G401 (cell line): ENCODE results near the gene SIGLEC9. TPM values are rescaled to one million over a fixed set of nuclear protein-coding genes. Genes with fewer than 3 reads are reported as not detected.

Experiments used
- DNase-seq: peaks from one replicate; pipeline ENCODE4 v3.0.0-alpha.2; 2015; ENCODE audit warnings: low spot score
- in situ Hi-C: cut with HindIII; loops from 2 replicates; pipeline ENCODE4 v1.10.0; 2016; ENCODE audit warnings: low sequenced_read_pairs, mixed read lengths
- total RNA-seq: library from RNA; depleted of rRNA; stranded (reverse); fragments of >200 nt; shearing (Covaris generic); gene quantifications from 2 replicates; pipeline ENCODE4 v1.2.3, GENCODE V29; 2014

SIGLEC9 gene
- total RNA-seq, 1 experiment from 2014 or later: not detected

DNA sequence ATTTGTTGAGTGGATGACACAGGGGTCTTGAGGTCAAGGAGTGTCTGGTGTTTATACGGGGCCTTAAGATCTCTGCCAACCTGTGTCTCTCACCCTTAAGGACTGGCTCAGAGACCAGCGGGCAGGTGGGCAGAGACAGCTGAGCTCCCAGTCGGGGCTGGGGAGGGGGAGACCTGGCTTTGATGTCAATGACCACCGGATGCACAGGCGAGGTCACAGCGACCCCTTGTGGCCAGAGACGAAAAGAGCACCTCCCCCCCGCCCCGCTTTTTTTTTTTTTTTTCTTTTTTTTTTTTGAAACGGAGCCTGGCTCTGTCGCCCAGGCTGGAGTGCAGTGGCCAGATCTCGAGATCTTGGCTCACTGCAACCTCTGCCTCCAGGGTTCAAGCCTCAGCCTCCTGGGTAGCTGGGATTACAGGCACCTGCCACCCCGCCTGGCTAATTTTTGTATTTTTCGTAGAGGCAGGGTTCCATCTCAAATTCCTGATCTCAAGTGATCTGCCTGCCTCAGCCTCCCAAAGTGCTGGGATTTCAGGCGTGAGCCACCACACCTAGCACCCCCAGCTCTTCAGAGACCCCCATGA lies 29.9 kb upstream of the SIGLEC9 start:
- in situ Hi-C loops: no loop called here
- no peak for DNase-seq

DNA sequence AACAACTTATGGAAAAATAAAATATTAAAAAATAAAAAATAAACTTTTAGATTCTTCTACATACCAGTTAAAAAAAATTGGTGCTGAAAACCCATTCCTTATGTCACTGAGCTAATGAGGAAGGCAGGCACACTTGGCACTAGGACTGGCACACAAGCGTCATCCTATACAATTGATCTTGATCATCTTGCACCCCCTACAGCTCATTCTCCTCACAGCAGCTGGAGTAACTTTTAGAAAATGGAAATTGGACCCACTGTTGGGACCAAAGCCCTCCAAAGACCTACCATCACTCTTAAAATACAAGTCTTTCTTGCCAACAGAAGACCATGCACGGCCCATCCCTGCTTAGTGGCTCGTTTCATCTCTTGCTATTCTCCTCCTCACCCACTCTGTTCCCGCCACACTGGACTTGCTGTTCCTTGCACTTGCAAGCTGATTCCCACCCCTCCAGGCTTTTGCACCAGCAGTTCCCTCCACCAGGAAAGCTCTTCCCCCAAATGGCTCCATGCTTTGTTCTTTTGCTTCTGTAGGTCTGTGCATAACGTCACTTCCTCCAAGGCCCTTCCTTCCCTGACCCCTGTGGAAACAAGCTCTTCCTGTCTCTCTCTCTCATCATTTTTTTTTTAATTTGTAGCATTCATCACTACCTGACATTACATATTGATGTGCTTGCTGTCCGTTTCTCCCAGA lies 28.1 kb upstream of the SIGLEC9 start:
- in situ Hi-C loops: no loop called here
- DNase-seq: no peak

GRCh38 chr19:51097166-51097738 lies 27.5 kb upstream of the SIGLEC9 start:
- in situ Hi-C loops: no loop called here
- DNase-seq: peak; percentile 61

GRCh38 chr19:51097796-51098195 lies 26.9 kb upstream of the SIGLEC9 start:
- no peak for DNase-seq
- in situ Hi-C loops: no loop called here

GRCh38 chr19:51098365-51099046 lies 26.2 kb upstream of the SIGLEC9 start:
- no peak for DNase-seq
- in situ Hi-C loops: no loop called here

DNA sequence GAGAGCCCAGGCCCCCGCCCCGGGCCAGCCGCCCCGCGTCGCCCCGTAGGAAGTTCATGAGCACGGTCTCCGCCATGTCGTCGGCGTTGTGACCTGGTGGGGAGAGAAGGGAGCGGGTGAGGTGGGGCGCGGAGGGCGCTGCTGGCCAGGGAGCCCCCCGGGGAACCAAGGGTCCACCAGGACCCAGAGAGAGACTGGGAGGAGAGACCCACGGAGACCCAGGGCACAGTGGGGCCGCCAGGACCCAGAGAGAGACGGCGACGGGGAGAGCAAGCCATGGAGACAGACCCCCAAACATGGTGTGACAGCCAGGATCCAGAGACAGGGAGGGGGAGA lies 25.7 kb upstream of the SIGLEC9 start:
- DNase-seq: no peak
- in situ Hi-C loops: no loop called here

DNA sequence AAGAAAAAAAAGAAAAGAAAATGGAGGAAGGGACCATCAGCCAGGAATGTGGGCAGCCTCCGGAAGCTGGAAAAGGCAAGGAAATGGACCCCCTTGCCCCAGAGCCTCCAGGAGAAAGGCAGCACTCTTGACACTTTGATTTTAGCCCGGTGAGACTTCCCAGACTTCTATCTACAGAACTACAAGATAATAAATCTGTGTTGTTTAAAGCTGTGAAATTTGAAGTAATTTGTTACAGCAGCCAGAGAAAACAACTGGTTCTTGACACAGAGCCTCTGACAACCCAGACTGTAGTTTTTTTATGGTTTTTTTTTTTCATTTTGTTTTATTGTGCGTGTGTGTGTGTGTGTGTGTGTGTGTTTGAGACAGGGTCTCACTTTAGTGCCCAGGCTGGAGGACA lies 24.1 kb upstream of the SIGLEC9 start:
- DNase-seq: no peak
- in situ Hi-C loops: no loop called here

- DNase-seq: no peak
- in situ Hi-C loops: no loop called here
These were observed 23.4 kb upstream of the SIGLEC9 start for GRCh38 chr19:51101171-51101865.

- in situ Hi-C loops: no loop called here
- DNase-seq: no peak
These were observed 21.7 kb upstream of the SIGLEC9 start for GRCh38 chr19:51102991-51103390.

- in situ Hi-C loops: no loop called here
- no peak for DNase-seq
These were observed 20.8 kb upstream of the SIGLEC9 start for GRCh38 chr19:51103926-51104341.

- in situ Hi-C loops: no loop called here
- no peak for DNase-seq
These were observed 17.2 kb upstream of the SIGLEC9 start for GRCh38 chr19:51107406-51108065.

GRCh38 chr19:51108066-51108804 lies 16.5 kb upstream of the SIGLEC9 start, which contains the start of gene CTU1:
Gene CTU1, minus strand, starts transcription at chr19:51108409. Its CDS starts 3,840 bp downstream, at chr19:51104569.
- in situ Hi-C loops: no loop called here
- peak; percentile 99 for DNase-seq

- in situ Hi-C loops: no loop called here
- DNase-seq: no peak
These were observed 15.9 kb upstream of the SIGLEC9 start for GRCh38 chr19:51108805-51109146.

DNA sequence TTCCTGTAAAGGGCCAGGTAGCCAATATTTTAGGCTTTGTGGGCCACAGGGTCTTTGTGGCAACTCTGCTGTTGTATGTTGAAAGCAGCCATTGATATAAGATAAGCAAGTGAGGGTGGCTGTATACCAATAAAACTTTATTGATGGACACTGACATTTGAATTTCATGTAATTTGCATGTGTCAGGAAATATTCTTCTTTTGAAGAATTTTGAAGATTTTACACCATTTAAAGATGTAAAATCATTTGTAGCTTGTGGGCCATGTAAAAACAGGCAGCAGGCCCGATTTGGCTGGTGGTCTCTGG lies 14.1 kb upstream of the SIGLEC9 start:
- in situ Hi-C loops: no loop called here
- no peak for DNase-seq

GRCh38 chr19:51111606-51112005 lies 13.1 kb upstream of the SIGLEC9 start:
- DNase-seq: no peak
- in situ Hi-C loops: no loop called here

DNA sequence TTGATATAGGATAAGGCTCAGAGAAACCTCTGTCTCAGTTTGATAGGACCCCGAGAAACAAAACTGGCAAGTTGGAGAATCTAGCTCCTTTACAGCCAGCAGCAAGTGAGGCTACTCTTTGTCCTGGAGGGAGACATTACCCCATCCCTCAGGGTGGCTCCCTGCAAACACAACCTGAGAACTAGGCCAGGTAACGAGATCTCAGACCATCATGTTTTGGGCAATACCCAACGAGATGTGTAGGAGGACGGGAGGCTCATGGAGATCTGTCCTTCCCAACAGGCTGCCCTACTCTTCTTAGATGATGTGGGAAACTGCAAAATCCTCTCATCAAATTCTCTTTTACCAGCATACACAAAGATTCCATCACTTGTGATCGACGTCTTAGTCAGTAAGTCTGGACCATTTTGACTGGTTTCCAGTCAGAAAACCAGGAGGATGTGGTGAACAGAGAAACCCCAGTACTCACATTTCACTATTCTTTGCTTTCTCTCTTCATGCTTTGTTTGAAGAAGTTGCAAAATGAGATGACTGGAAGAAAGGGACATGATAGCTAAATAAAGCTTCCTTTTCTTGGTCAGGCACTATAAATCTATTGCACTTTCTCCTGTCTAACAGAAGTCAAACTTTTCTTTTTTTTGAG lies 10.5 kb upstream of the SIGLEC9 start:
- in situ Hi-C loops: no loop called here
- DNase-seq: no peak

GRCh38 chr19:51116736-51117286 lies 7.9 kb upstream of the SIGLEC9 start:
- DNase-seq: no peak
- in situ Hi-C loops: no loop called here

GRCh38 chr19:51119101-51119500 lies 5.6 kb upstream of the SIGLEC9 start:
- DNase-seq: no peak
- in situ Hi-C loops: no loop called here
